Loucy (cell line): ENCODE measurements around the gene IGF2.

Experiments
- H2AFZ ChIP-seq: fragments of 200-600 bp; sonication (generic); 2 replicates; pipeline ENCODE4 v1.6.0; 2016; ENCODE audit warnings: antibody characterized with exemption, mild to moderate bottlenecking, low read length, moderate library complexity
- H3F3A ChIP-seq: fragments of 200-600 bp; 2 replicates; pipeline ENCODE4 v1.6.0; 2016; ENCODE audit warnings: antibody characterized with exemption, low read depth, mild to moderate bottlenecking
- H3K27me3 ChIP-seq: fragments of 200-600 bp; sonication (generic); 2 replicates; pipeline ENCODE4 v1.6.1; 2014; ENCODE audit warnings: low read length, mild to moderate bottlenecking; ENCODE audit not compliant: insufficient read depth, poor library complexity, severe bottlenecking
- H3K36me3 ChIP-seq: fragments of 200-600 bp; sonication (generic); 2 replicates; pipeline ENCODE4 v1.6.1; 2016; ENCODE audit warnings: low read length; ENCODE audit not compliant: insufficient read depth
- H3K4me1 ChIP-seq: fragments of 200-600 bp; sonication (generic); 2 replicates; pipeline ENCODE4 v1.5.1; 2014; ENCODE audit warnings: low read length, mild to moderate bottlenecking; ENCODE audit not compliant: insufficient read depth, poor library complexity, severe bottlenecking
- H3K4me2 ChIP-seq: fragments of 200-600 bp; sonication (generic); 2 replicates; pipeline ENCODE4 v1.6.0; 2014; ENCODE audit warnings: antibody characterized with exemption, low read length, low read depth, mild to moderate bottlenecking; ENCODE audit not compliant: poor library complexity, severe bottlenecking
- H3K4me3 ChIP-seq: fragments of 200-600 bp; sonication (generic); 2 replicates; pipeline ENCODE4 v1.5.1; 2014; ENCODE audit warnings: low read length, mild to moderate bottlenecking, mixed read lengths; ENCODE audit not compliant: poor library complexity, severe bottlenecking
- H3K79me2 ChIP-seq: fragments of 200-600 bp; sonication (generic); 2 replicates; pipeline ENCODE4 v1.6.1; 2014; ENCODE audit warnings: low read length; ENCODE audit not compliant: insufficient read depth
- H3K9ac ChIP-seq: fragments of 200-600 bp; sonication (generic); 2 replicates; pipeline ENCODE4 v1.6.0; 2014; ENCODE audit warnings: mild to moderate bottlenecking, low read depth, low read length, moderate library complexity; ENCODE audit not compliant: poor library complexity, severe bottlenecking
- H3K9me2 ChIP-seq: fragments of 200-600 bp; sonication (generic); replicated peaks from 2 replicates; pipeline ENCODE4 v1.6.1; 2016; ENCODE audit warnings: low read depth, low read length, mixed read lengths
- H3K9me3 ChIP-seq: fragments of 200-600 bp; sonication (generic); 2 replicates; pipeline ENCODE4 v1.6.1; 2014; ENCODE audit warnings: mild to moderate bottlenecking, antibody characterized with exemption, low read length, low read depth; ENCODE audit not compliant: insufficient read depth
- H4K20me1 ChIP-seq: fragments of 200-600 bp; sonication (generic); 2 replicates; pipeline ENCODE4 v1.6.0; 2014; ENCODE audit warnings: antibody characterized with exemption, low read length, mild to moderate bottlenecking; ENCODE audit not compliant: insufficient read depth, poor library complexity, severe bottlenecking
- CTCF ChIP-seq: fragments of 200-600 bp; sonication (generic); conservative IDR thresholded peaks from 2 replicates; pipeline ENCODE4 v1.5.1; 2014; ENCODE audit warnings: mild to moderate bottlenecking, antibody characterized with exemption, low read length
- EZH2phosphoT487 ChIP-seq: fragments of 200-600 bp; IDR thresholded peaks from 2 replicates; pipeline ENCODE4 v1.6.1; 2018; ENCODE audit warnings: antibody characterized with exemption, mild to moderate bottlenecking, moderate library complexity, borderline replicate concordance

Gene IGF2

DNA sequence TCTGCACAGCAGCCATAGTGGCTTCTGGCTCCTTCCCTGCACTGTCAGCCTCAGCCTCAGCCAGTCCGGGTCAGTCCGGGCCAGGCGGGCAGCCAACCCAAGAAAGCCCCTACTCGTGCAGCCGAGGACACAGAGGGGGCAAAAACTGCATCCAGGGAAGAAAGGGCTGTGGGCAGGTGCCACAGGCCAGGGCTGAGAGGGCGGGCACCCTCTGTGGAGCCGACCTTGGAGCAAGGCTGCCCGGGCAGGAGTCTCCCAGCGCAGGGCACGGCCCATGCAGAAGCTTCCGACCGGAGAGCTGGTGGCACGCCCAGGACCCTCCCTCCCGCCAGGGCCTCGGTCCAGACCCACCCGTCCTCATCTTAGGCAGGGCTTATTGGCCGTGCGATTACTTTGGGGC, 42.9 kb upstream of the IGF2 start:
- Histone ChIP-seq H3K4me3 (no peak overlapping the region), H3K9ac (no peak overlapping the region), H3K4me2 (no peak overlapping the region), H3K9me2 (no peaks in the 10 kb centered on the region), H3K4me1 (peaks cover 4% of the 10 kb centered on the region), H3K9me3 (no peaks in the 10 kb centered on the region), H3K36me3 (no peaks in the 10 kb centered on the region), H3F3A (no peaks in the 10 kb centered on the region), H3K79me2 (no peaks in the 10 kb centered on the region), H4K20me1 (no peaks in the 10 kb centered on the region), H2AFZ (no peak overlapping the region), H3K27me3 (no peaks in the 10 kb centered on the region)
- TF ChIP-seq EZH2phosphoT487 (no peak), CTCF (no peak)

GRCh38 chr11:2180789-2181370, 41.7 kb upstream of the IGF2 start:
- Histone ChIP-seq H3K9me3 (no peaks in the 10 kb centered on the region), H3K4me3 (no peak overlapping the region), H3K9ac (no peak overlapping the region), H2AFZ (no peak overlapping the region), H3F3A (no peaks in the 10 kb centered on the region), H3K9me2 (no peaks in the 10 kb centered on the region), H3K79me2 (no peaks in the 10 kb centered on the region), H3K4me1 (peaks cover 4% of the 10 kb centered on the region), H4K20me1 (no peaks in the 10 kb centered on the region), H3K36me3 (no peaks in the 10 kb centered on the region), H3K4me2 (no peak overlapping the region), H3K27me3 (no peaks in the 10 kb centered on the region)
- TF ChIP-seq CTCF (no peak), EZH2phosphoT487 (no peak)

- peaks cover 4% of the 10 kb centered on the region for H3K4me1 ChIP-seq
- no peaks in the 10 kb centered on the region for H4K20me1 ChIP-seq
- H3K27me3 ChIP-seq: no peaks in the 10 kb centered on the region
- no peaks in the 10 kb centered on the region for H3F3A ChIP-seq
- TF ChIP-seq CTCF: no peak
- no peak for TF ChIP-seq EZH2phosphoT487
- no peaks in the 10 kb centered on the region for H3K9me3 ChIP-seq
- H3K9me2 ChIP-seq: no peaks in the 10 kb centered on the region
- no peaks in the 10 kb centered on the region for H3K79me2 ChIP-seq
- no peak overlapping the region for H3K4me3 ChIP-seq
- H2AFZ ChIP-seq: no peak overlapping the region
- H3K9ac ChIP-seq: no peak overlapping the region
- no peaks in the 10 kb centered on the region for H3K36me3 ChIP-seq
- H3K4me2 ChIP-seq: no peak overlapping the region
Measured at GRCh38 chr11:2180347-2180746, 41.2 kb upstream of the IGF2 start.
